Measurements from ENCODE around the gene CDK14.

GRCh38 chr7:90564455-90564854 is 31.7 kb upstream of the CDK14 start:
- no peak for TF ChIP-seq JUN (IDR thresholded peaks at IDR 0.05; ENCODE audit: borderline replicate concordance, insufficient read depth, insufficient read length, low read depth)
- no peak for TF ChIP-seq CTCF (IDR thresholded peaks at IDR 0.05; ENCODE audit: extremely low read depth in 1 of 2, insufficient read depth in 1 of 2, low read depth in 1 of 2, low read length in 2 of 2)
- no peak for TF ChIP-seq POLR2AphosphoS5 (IDR thresholded peaks at IDR 0.05; ENCODE audit: insufficient read depth, low read depth, low read length)
- TF ChIP-seq FOS (IDR thresholded peaks at IDR 0.05; ENCODE audit: borderline replicate concordance, insufficient read depth, low read length), result no peak
